ENCODE results near the gene WFDC12.

Gene WFDC12

DNA sequence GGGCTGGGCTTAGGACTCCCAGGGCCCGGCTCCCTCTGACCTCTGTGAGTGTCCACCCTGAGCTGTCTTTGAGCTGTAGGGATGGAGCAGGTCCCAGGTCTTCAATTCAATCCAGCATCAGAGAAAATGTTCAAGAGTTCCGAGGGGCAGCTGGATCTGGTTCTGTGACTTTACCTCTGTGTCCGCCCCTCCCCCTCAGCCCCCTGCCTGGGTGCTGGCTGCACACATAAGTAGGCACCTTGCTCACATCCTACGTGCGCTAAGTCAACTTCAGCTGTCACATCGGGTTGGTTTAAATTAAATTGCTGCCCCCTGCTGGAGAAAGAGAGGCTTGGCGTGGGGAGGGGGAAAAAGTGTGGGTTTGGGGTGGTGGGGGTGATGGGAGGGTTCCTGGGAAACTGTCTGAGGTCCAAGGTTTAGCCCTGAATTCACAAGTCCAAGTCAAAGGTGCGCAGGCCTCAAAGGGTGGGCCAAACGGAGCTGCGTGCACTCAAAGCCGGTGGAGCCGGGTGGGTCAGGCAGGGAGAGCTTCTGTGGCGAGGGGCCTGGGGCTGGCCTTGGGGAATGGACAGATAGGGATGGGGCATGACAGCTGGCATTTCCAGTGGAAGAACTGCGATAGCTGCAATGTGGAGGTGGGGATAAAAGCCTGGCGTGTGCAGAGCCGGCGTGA is 12.3 kb downstream of the WFDC12 start:
- H3K4me3 ChIP-seq (replicated peaks in 1 of 2; ENCODE audit: low read depth in 2 of 2, low read length in 2 of 2): no peak overlapping the region
- peak; percentile 38 to 42 for DNase-seq (ENCODE audit: low read depth in 2 of 2)
- TF ChIP-seq, protein P1, sequence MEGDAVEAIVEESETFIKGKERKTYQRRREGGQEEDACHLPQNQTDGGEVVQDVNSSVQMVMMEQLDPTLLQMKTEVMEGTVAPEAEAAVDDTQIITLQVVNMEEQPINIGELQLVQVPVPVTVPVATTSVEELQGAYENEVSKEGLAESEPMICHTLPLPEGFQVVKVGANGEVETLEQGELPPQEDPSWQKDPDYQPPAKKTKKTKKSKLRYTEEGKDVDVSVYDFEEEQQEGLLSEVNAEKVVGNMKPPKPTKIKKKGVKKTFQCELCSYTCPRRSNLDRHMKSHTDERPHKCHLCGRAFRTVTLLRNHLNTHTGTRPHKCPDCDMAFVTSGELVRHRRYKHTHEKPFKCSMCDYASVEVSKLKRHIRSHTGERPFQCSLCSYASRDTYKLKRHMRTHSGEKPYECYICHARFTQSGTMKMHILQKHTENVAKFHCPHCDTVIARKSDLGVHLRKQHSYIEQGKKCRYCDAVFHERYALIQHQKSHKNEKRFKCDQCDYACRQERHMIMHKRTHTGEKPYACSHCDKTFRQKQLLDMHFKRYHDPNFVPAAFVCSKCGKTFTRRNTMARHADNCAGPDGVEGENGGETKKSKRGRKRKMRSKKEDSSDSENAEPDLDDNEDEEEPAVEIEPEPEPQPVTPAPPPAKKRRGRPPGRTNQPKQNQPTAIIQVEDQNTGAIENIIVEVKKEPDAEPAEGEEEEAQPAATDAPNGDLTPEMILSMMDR (IDR thresholded peaks at IDR 0.05; ENCODE audit: low read depth, low read length): peak; percentile 48

DNA sequence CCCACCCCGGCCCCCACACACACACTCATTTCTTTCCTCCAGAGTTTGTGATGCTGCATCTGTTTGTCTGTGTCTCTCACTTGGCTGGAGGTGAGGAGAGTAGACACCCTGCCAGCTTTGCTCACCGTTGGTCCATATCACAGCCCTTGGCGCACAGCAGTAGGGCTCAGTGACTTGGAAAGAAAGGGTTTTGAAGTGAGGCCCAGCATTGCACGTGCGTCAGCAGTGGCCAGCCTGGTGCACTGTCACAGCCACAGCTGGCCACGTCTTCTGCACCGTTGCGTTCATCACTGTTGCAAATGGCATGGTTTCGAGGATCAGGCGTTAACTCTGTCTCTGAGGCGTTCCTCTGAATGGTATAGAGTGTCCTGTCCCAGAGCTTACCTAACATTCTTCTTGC is 13.0 kb downstream of the WFDC12 start:
- DNase-seq (ENCODE audit: low read depth in 2 of 2): no peak
- TF ChIP-seq, protein P1 (IDR thresholded peaks at IDR 0.05; ENCODE audit: low read depth, low read length): no peak
- no peak overlapping the region for H3K4me3 ChIP-seq (replicated peaks in 1 of 2; ENCODE audit: low read depth in 2 of 2, low read length in 2 of 2)

DNA sequence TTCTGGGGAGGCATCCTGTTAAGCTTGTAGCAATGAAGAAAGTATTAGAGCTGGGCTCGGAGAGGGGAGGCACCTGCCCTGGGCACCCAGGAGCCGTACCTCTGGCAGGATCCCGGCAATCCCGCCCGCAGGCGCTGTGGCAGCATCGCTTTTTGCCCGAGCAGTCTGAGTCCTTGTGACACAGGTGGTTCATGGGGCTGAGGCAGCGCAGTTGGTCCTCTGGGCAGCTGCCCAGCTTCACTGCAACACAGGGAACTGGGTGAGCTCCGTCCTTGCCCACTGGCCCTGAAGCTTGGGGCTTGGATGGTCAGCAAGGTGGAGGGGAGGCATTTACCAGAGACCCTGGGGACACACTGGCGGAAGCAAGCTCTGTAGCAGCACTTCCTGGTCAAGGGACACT is 14.0 kb downstream of the WFDC12 start:
- H3K4me3 ChIP-seq (replicated peaks in 1 of 2; ENCODE audit: low read depth in 2 of 2, low read length in 2 of 2): no peak overlapping the region
- TF ChIP-seq, protein P1 (IDR thresholded peaks at IDR 0.05; ENCODE audit: low read depth, low read length): no peak
- DNase-seq (ENCODE audit: low read depth in 2 of 2): no peak

DNA sequence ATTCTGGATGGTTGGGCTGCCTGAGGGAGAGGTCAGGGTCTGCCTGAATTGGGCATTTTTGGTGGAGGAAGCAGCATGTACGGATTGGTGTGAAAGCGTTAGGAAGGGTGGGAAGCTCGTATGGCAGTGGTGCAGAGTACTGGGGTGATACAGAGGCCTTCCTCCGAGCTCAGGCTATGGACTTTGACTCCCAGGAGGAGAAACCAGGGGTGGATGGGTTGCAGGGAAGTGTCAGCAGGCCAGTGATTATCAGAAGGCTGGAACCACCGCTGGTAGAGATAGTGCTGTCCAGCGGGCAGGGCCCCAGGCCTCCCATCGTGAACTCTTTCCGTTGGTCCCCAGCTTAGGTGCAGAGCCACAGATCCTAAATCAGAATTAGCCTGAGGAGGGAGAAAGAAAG is 14.6 kb downstream of the WFDC12 start:
- DNase-seq (ENCODE audit: low read depth in 2 of 2): no peak
- TF ChIP-seq, protein P1 (IDR thresholded peaks at IDR 0.05; ENCODE audit: low read depth, low read length): no peak
- H3K4me3 ChIP-seq (replicated peaks in 1 of 2; ENCODE audit: low read depth in 2 of 2, low read length in 2 of 2): no peak overlapping the region

DNA sequence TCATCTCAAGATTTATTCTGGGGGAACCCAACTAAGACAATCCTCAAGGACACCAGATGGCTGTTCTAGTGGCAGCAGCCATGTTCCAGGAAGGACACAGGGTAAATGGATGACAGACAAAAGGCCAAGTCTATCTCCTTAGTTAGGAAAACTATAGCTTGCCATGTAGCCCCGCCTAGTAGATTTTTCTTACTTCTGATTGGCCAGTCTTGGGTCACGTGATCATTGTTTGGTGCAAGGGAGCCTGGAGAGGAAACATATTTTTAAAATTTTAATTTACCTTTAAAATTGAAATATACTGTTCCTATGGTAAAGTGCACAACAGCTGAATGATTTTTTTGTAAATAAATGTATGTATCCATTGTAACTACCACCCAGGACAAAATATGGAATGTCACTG is 18.9 kb downstream of the WFDC12 start:
- DNase-seq (ENCODE audit: low read depth in 2 of 2): peak in 1 of 2 donors; percentile 29
- no peak overlapping the region for H3K4me3 ChIP-seq (replicated peaks in 1 of 2; ENCODE audit: low read depth in 2 of 2, low read length in 2 of 2)
- TF ChIP-seq, protein P1 (IDR thresholded peaks at IDR 0.05; ENCODE audit: low read depth, low read length): no peak

DNA sequence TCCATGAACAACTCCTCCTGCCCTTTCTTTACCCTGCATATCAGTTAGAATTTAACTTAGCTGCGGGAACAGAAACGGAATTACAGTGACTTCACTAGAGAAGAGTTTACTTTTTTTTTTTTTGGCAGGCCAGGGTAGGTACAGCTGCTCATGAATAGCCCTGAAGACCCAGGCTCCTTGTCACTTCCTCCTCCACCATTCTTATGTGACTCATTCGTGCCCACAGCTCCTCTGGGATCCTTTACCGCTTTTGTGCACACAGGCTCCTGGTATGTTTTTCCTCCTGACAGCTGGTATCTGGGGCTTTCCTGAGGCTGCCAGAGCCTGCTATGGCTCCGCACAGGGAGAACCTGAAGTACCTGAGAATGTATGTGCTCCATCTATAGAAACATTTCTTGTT is 19.5 kb downstream of the WFDC12 start:
- H3K4me3 ChIP-seq (replicated peaks in 1 of 2; ENCODE audit: low read depth in 2 of 2, low read length in 2 of 2): no peak overlapping the region
- TF ChIP-seq, protein P1 (IDR thresholded peaks at IDR 0.05; ENCODE audit: low read depth, low read length): no peak
- peak; percentile 80 to 94 for DNase-seq (ENCODE audit: low read depth in 2 of 2)

DNA sequence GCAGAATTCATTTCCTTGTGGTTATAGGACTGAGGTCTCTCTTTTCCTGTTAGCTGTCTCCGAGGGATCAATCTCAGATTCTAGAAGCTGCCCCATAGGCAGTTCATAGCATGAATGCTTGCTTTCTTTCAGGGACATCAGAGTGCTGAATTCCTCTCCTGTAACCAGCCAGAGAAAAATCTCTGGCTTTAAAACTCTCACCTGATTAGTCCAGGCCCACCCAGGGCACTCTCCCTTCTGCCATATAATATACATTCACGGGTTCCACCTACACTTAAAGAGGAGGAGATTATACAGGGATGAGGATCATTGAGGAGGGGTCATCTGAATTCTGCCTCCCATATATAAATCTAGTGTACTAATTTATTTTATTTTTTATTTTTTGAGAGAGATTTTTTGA is 21.2 kb downstream of the WFDC12 start:
- H3K4me3 ChIP-seq (replicated peaks in 1 of 2; ENCODE audit: low read depth in 2 of 2, low read length in 2 of 2): no peak overlapping the region
- DNase-seq (ENCODE audit: low read depth in 2 of 2): no peak
- TF ChIP-seq, protein P1 (IDR thresholded peaks at IDR 0.05; ENCODE audit: low read depth, low read length): no peak

Measured in cardiac fibroblast (primary cell).